GM12875 (cell line): ENCODE results near the gene RPL18A.
"Not testable (repeated sequence)": the region's sequence is repeated elsewhere in the genome, so short reads cannot be mapped to it uniquely, and the experiment has no call there.

Experiments
- H3K4me3 ChIP-seq: one replicate; pipeline ENCODE4 v1.5.1; 2011; ENCODE audit warnings: low read depth, low read length, control low read depth
- CTCF ChIP-seq: IDR thresholded peaks from 2 replicates; pipeline ENCODE4 v1.5.1; 2011; ENCODE audit warnings: low read depth, mild to moderate bottlenecking, control low read depth, inconsistent platforms, low read length, moderate library complexity, borderline replicate concordance; ENCODE audit not compliant: insufficient read depth

Gene RPL18A

GRCh38 chr19:17877696-17878095 is 18.0 kb downstream of the RPL18A start:
- no peak for TF ChIP-seq CTCF
- H3K4me3 ChIP-seq, result no peak overlapping the region

GRCh38 chr19:17879466-17879865 is 19.8 kb downstream of the RPL18A start:
- TF ChIP-seq CTCF, result no peak
- no peak overlapping the region for H3K4me3 ChIP-seq

GRCh38 chr19:17881701-17882100 is 22.0 kb downstream of the RPL18A start:
- no peak overlapping the region for H3K4me3 ChIP-seq
- no peak for TF ChIP-seq CTCF

GRCh38 chr19:17883627-17884410 is 24.1 kb downstream of the RPL18A start:
- no peak for TF ChIP-seq CTCF
- no peak overlapping the region for H3K4me3 ChIP-seq

GRCh38 chr19:17886515-17886914 is 26.8 kb downstream of the RPL18A start:
- TF ChIP-seq CTCF, result no peak
- H3K4me3 ChIP-seq, result no peak overlapping the region

- H3K4me3 ChIP-seq, result not testable (repeated sequence)
Measured at GRCh38 chr19:17887221-17887620, 27.5 kb downstream of the RPL18A start.

GRCh38 chr19:17888260-17888659 is 28.6 kb downstream of the RPL18A start:
- H3K4me3 ChIP-seq, result no peak overlapping the region
- no peak for TF ChIP-seq CTCF

- H3K4me3 ChIP-seq, result no peak overlapping the region
- TF ChIP-seq CTCF, result no peak
Measured at GRCh38 chr19:17889609-17890214, 30.0 kb downstream of the RPL18A start.
